IPS-NIHi11 (cell line): ENCODE measurements around the gene FHIP1A.
A peak's percentile ranks its signal among the peaks of the same experiment; 100 is the strongest.

Experiments used
- DNase-seq: peaks from one replicate; pipeline ENCODE4 v3.0.0; 2012; ENCODE audit warnings: mixed read lengths, low spot score

Gene FHIP1A

GRCh38 chr4:151417766-151418376 lies 8.9 kb downstream of the FHIP1A start:
- DNase-seq = no peak

GRCh38 chr4:151418385-151418784 lies 9.4 kb downstream of the FHIP1A start:
- DNase-seq = no peak

GRCh38 chr4:151418856-151419255 lies 9.9 kb downstream of the FHIP1A start:
- DNase-seq = no peak

- DNase-seq = no peak
Measured at GRCh38 chr4:151420250-151420807, 11.4 kb downstream of the FHIP1A start.

GRCh38 chr4:151422854-151423253 lies 13.9 kb downstream of the FHIP1A start:
- DNase-seq = no peak

- no peak for DNase-seq
Measured at GRCh38 chr4:151426513-151426912, 17.5 kb downstream of the FHIP1A start.

- DNase-seq = no peak
Measured at GRCh38 chr4:151427266-151427665, 18.3 kb downstream of the FHIP1A start.

- DNase-seq = no peak
Measured at GRCh38 chr4:151428346-151428745, 19.4 kb downstream of the FHIP1A start.

- DNase-seq = no peak
Measured at GRCh38 chr4:151429957-151430570, 21.1 kb downstream of the FHIP1A start.

- no peak for DNase-seq
Measured at GRCh38 chr4:151430740-151431457, 21.9 kb downstream of the FHIP1A start.

- no peak for DNase-seq
Measured at GRCh38 chr4:151431728-151432127, 22.8 kb downstream of the FHIP1A start.

- no peak for DNase-seq
Measured at GRCh38 chr4:151432654-151433053, 23.7 kb downstream of the FHIP1A start.

- no peak for DNase-seq
Measured at GRCh38 chr4:151434183-151434860, 25.3 kb downstream of the FHIP1A start.

- no peak for DNase-seq
Measured at GRCh38 chr4:151436093-151436518, 27.1 kb downstream of the FHIP1A start.

GRCh38 chr4:151437505-151437904 lies 28.5 kb downstream of the FHIP1A start:
- no peak for DNase-seq

- DNase-seq = no peak
Measured at GRCh38 chr4:151438154-151438553, 29.2 kb downstream of the FHIP1A start.

GRCh38 chr4:151439320-151439719 lies 30.3 kb downstream of the FHIP1A start:
- no peak for DNase-seq

GRCh38 chr4:151442002-151442401 lies 33.0 kb downstream of the FHIP1A start:
- DNase-seq = no peak

GRCh38 chr4:151443247-151443646 lies 34.3 kb downstream of the FHIP1A start:
- DNase-seq = peak; percentile 26

- DNase-seq = no peak
Measured at GRCh38 chr4:151443752-151444151, 34.8 kb downstream of the FHIP1A start.

- DNase-seq = no peak
Measured at GRCh38 chr4:151446208-151446607, 37.2 kb downstream of the FHIP1A start.

GRCh38 chr4:151454513-151454912 lies 45.5 kb downstream of the FHIP1A start:
- no peak for DNase-seq
